ENCODE results near the gene NACC2.

DNA sequence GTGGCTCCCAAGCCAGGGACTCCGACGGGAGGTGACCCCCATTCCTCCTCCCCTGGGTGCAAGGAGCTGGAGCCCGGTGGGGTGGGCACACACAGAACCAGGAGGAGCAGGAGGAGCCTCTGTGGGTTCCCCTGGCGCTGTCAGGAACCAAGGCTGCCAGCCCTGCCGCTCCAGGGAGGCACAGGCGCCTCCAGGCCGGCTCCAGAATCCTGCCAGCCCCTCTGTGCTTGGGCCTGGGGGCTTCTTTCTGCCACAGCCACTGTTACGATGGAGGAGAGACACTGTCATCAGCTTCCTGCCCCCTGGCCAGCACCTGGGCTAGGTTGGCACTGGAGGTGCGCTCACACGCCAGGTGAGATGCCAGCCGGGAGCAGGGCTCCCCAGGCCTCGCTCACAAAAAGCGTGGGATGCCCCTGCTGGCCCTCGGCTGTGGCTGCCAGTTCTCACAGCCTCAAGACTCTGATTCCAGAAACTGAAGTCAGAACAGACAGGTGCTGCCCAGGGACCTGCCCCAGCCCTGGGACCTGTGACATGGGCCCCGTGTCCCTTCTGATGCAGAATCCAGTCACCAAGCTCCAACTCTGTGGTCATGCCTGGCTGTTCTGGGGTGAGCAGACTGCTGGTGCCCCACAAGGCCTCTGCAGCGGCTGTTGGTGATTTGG, 96.5 kb downstream of the NACC2 start:
- TF ChIP-seq, protein P1, sequence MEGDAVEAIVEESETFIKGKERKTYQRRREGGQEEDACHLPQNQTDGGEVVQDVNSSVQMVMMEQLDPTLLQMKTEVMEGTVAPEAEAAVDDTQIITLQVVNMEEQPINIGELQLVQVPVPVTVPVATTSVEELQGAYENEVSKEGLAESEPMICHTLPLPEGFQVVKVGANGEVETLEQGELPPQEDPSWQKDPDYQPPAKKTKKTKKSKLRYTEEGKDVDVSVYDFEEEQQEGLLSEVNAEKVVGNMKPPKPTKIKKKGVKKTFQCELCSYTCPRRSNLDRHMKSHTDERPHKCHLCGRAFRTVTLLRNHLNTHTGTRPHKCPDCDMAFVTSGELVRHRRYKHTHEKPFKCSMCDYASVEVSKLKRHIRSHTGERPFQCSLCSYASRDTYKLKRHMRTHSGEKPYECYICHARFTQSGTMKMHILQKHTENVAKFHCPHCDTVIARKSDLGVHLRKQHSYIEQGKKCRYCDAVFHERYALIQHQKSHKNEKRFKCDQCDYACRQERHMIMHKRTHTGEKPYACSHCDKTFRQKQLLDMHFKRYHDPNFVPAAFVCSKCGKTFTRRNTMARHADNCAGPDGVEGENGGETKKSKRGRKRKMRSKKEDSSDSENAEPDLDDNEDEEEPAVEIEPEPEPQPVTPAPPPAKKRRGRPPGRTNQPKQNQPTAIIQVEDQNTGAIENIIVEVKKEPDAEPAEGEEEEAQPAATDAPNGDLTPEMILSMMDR (IDR thresholded peaks at IDR 0.05; ENCODE audit: low read depth, low read length): no peak
- TF ChIP-seq EZH2phosphoT487 (IDR thresholded peaks at IDR 0.05; ENCODE audit: low read depth): no peak

Data from OCI-LY3 (cell line).